Activated T-cell treated with anti-CD3 and anti-CD28 coated beads, Interleukin-2, amount 50 U/mL, for 24 hours (primary cell): ENCODE data around the gene AQR.
"Not testable (repeated sequence)": the region's sequence is repeated elsewhere in the genome, so short reads cannot be mapped to it uniquely, and the experiment has no call there.

Experiments used
- DNase-seq: peaks from one replicate; pipeline ENCODE4 v3.0.0-alpha.2; 2020
- H3K27ac Mint-ChIP-seq: 2 replicates; pipeline ENCODE4 v1.8.0; 2020; ENCODE audit warnings: mild to moderate bottlenecking, mixed read lengths
- H3K27me3 Mint-ChIP-seq: 2 replicates; pipeline ENCODE4 v1.8.0; 2020; ENCODE audit warnings: mixed read lengths
- H3K36me3 Mint-ChIP-seq: 2 replicates; pipeline ENCODE4 v1.8.0; 2020; ENCODE audit warnings: low read depth, mixed read lengths
- H3K4me1 Mint-ChIP-seq: 2 replicates; pipeline ENCODE4 v1.8.0; 2020; ENCODE audit warnings: low read depth, mixed read lengths
- H3K4me3 Mint-ChIP-seq: 2 replicates; pipeline ENCODE4 v1.8.0; 2020; ENCODE audit warnings: mild to moderate bottlenecking, moderate library complexity, mixed read lengths
- H3K9me3 Mint-ChIP-seq: 2 replicates; pipeline ENCODE4 v1.8.0; 2020; ENCODE audit warnings: mixed read lengths

The AQR gene

GRCh38 chr15:34807241-34807640 is 162.3 kb downstream of the AQR start:
- DNase-seq, H3K9me3 Mint-ChIP-seq, H3K4me3 Mint-ChIP-seq, H3K27ac Mint-ChIP-seq, H3K36me3 Mint-ChIP-seq, H3K4me1 Mint-ChIP-seq: not testable (repeated sequence)
- H3K27me3 Mint-ChIP-seq: peaks cover 62% of the 10 kb centered on the region

GRCh38 chr15:34804776-34805175 is 164.8 kb downstream of the AQR start:
- DNase-seq: no peak
- H3K4me3 Mint-ChIP-seq: no peak overlapping the region
- no peak overlapping the region for H3K27ac Mint-ChIP-seq
- H3K36me3 Mint-ChIP-seq: no peaks in the 10 kb centered on the region
- H3K4me1 Mint-ChIP-seq: peaks cover 9% of the 10 kb centered on the region
- H3K27me3 Mint-ChIP-seq: peaks cover 59% of the 10 kb centered on the region
- H3K9me3 Mint-ChIP-seq: no peaks in the 10 kb centered on the region

GRCh38 chr15:34804113-34804512 is 165.4 kb downstream of the AQR start:
- peaks cover 9% of the 10 kb centered on the region for H3K4me1 Mint-ChIP-seq
- no peaks in the 10 kb centered on the region for H3K9me3 Mint-ChIP-seq
- H3K36me3 Mint-ChIP-seq: no peaks in the 10 kb centered on the region
- peaks cover 59% of the 10 kb centered on the region for H3K27me3 Mint-ChIP-seq
- H3K27ac Mint-ChIP-seq: peak overlapping the region; percentile 28
- no peak overlapping the region for H3K4me3 Mint-ChIP-seq
- DNase-seq: no peak

- no peak for DNase-seq
- Mint-ChIP-seq H3K4me3 (no peak overlapping the region), H3K36me3 (no peaks in the 10 kb centered on the region), H3K27me3 (peaks cover 59% of the 10 kb centered on the region), H3K9me3 (no peaks in the 10 kb centered on the region), H3K27ac (no peak overlapping the region), H3K4me1 (peaks cover 9% of the 10 kb centered on the region)
These were observed 166.5 kb downstream of the AQR start for GRCh38 chr15:34802803-34803750.

GRCh38 chr15:34802371-34802770 is 167.2 kb downstream of the AQR start:
- H3K9me3 Mint-ChIP-seq: no peaks in the 10 kb centered on the region
- H3K27me3 Mint-ChIP-seq: peaks cover 61% of the 10 kb centered on the region
- H3K36me3 Mint-ChIP-seq: no peaks in the 10 kb centered on the region
- H3K4me1 Mint-ChIP-seq: peaks cover 9% of the 10 kb centered on the region
- DNase-seq: no peak
- no peak overlapping the region for H3K4me3 Mint-ChIP-seq
- no peak overlapping the region for H3K27ac Mint-ChIP-seq
